Measurements from ENCODE around the gene PDCL2. TPM values are rescaled to one million over a fixed set of nuclear protein-coding genes. Genes with fewer than 3 reads are reported as not detected.
"Not testable (repeated sequence)": the region's sequence is repeated elsewhere in the genome, so short reads cannot be mapped to it uniquely, and the experiment has no call there.

Gene PDCL2
- total and polyA plus RNA-seq, 5 donors = not detected

DNA sequence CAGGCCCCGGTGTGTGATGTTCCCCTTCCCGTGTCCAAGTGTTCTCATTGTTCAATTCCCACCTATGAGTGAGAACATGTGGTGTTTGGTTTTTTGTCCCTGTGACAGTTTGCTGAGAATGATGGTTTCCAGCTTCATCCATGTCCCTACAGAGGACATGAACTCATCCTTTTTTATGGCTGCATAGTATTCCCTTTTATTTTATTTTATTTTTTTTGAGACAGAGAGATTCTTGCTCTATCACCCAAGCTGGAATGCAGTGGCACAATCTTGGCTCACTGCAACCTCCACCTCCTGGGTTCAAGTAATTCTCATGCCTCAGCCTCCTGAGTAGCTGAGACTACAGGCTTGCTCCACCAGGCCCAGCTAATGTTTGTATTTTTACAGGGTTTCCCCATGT, 9.3 kb downstream of the PDCL2 start:
- H3K9me3 ChIP-seq (ENCODE audit: control insufficient read depth, low read length); H3K4me3 ChIP-seq (ENCODE audit: low read length); ATAC-seq; H3K4me1 ChIP-seq (ENCODE audit: control insufficient read depth, insufficient read depth, low read length); DNase-seq; H3K27me3 ChIP-seq (ENCODE audit: control insufficient read depth, insufficient read depth); intact Hi-C loops (cut with DNase I); H3K27ac ChIP-seq (ENCODE audit: low read length): not testable (repeated sequence)
- WGBS = 96% methylated on average over 2 of the region's 2 CpGs

DNA sequence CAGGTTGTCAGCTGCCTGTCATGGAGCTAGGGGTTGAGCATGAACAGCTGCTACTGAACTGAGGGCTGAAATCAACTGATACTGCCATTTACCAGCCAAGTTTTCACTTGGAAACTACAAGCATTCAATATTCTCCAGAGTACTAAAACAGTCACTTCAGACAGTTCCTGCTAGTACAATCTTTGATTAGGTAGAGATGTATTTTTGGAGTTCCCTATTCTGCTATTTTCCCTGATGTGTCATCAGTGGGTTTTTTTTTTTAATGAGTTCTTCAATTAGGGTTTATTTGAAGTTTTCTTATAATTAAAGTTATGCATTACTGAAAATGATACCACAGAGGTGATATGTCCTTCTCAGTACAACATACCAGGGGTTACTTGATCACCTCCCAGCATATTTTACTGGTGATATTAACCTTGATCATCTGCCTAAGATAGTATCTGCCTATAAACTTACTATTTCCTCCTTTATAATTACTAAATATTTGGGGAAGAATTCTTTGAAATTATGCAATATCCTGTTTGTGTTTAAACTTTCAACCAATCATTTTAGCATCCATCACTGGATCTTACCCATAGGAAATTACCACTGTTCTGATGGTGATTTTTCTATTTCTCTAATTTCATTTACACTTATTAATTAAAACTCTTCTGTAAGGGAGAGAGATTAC, 13.6 kb downstream of the PDCL2 start:
- Histone ChIP-seq H3K4me1 (ENCODE audit: control insufficient read depth, insufficient read depth, low read length) (no peaks in the 10 kb centered on the region), H3K27ac (ENCODE audit: low read length) (no peak overlapping the region), H3K9me3 (ENCODE audit: control insufficient read depth, low read length) (no peaks in the 10 kb centered on the region), H3K27me3 (ENCODE audit: control insufficient read depth, insufficient read depth) (no peaks in the 10 kb centered on the region), H3K4me3 (ENCODE audit: low read length) (no peak overlapping the region)
- no peak for ATAC-seq
- no peak for DNase-seq
- intact Hi-C loops (cut with DNase I) = no loop called here

DNA sequence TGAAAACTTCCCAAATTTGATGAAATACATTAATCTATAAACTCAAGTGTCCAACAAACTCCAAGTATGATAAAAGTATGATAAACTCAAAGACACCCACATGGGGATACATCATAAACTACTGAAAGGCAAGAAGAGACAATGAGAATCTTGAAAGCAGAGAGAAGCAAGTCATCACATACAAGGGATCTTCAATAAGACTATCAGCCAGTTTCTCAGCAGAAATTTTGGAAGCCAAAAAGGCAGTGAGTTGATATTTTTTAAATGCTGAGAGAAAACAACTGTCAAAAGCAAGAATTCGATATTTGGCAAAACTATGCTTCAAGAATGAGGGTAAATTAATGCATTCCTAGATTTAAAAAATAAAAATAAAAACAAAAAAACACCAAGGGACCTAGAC, 16.5 kb downstream of the PDCL2 start:
- 65% methylated on average over 1 of the region's 1 CpG for WGBS

GRCh38 chr4:55574252-55574651, 17.8 kb downstream of the PDCL2 start:
- H3K27ac ChIP-seq (ENCODE audit: low read length) = no peak overlapping the region
- H3K27me3 ChIP-seq (ENCODE audit: control insufficient read depth, insufficient read depth) = no peaks in the 10 kb centered on the region
- ATAC-seq = no peak
- H3K9me3 ChIP-seq (ENCODE audit: control insufficient read depth, low read length) = no peaks in the 10 kb centered on the region
- 61% methylated on average over 1 of the region's 1 CpG for WGBS
- H3K4me1 ChIP-seq (ENCODE audit: control insufficient read depth, insufficient read depth, low read length) = no peaks in the 10 kb centered on the region
- no peak for DNase-seq
- H3K4me3 ChIP-seq (ENCODE audit: low read length) = no peak overlapping the region
- intact Hi-C loops (cut with DNase I) = no loop called here

More for the DNA sequence above, 16.5 kb downstream of the PDCL2 start:
- Histone ChIP-seq H3K27me3 (ENCODE audit: control insufficient read depth, insufficient read depth) (no peaks in the 10 kb centered on the region), H3K9me3 (ENCODE audit: control insufficient read depth, low read length) (no peaks in the 10 kb centered on the region), H3K27ac (ENCODE audit: low read length) (no peak overlapping the region), H3K4me3 (ENCODE audit: low read length) (no peak overlapping the region), H3K4me1 (ENCODE audit: control insufficient read depth, insufficient read depth, low read length) (no peaks in the 10 kb centered on the region)
- DNase-seq = no peak
- no peak for ATAC-seq
- intact Hi-C loops (cut with DNase I) = no loop called here

GRCh38 chr4:55571806-55572205, 20.2 kb downstream of the PDCL2 start:
- WGBS = 89% methylated on average over 3 of the region's 3 CpGs

GRCh38 chr4:55568905-55569504, 23.0 kb downstream of the PDCL2 start:
- Histone ChIP-seq H3K9me3 (ENCODE audit: control insufficient read depth, low read length) (no peaks in the 10 kb centered on the region), H3K4me1 (ENCODE audit: control insufficient read depth, insufficient read depth, low read length) (no peaks in the 10 kb centered on the region), H3K4me3 (ENCODE audit: low read length) (no peak overlapping the region), H3K27me3 (ENCODE audit: control insufficient read depth, insufficient read depth) (no peaks in the 10 kb centered on the region), H3K27ac (ENCODE audit: low read length) (no peak overlapping the region)
- ATAC-seq = no peak
- intact Hi-C loops (cut with DNase I) = no loop called here
- DNase-seq = no peak
- 84% methylated on average over 1 of the region's 1 CpG for WGBS

More at GRCh38 chr4:55571806-55572205, 20.2 kb downstream of the PDCL2 start:
- ATAC-seq (no peak), DNase-seq (no peak)
- intact Hi-C loops (cut with DNase I) = no loop called here
- Histone ChIP-seq H3K4me1 (ENCODE audit: control insufficient read depth, insufficient read depth, low read length) (no peaks in the 10 kb centered on the region), H3K4me3 (ENCODE audit: low read length) (no peak overlapping the region), H3K9me3 (ENCODE audit: control insufficient read depth, low read length) (no peaks in the 10 kb centered on the region), H3K27ac (ENCODE audit: low read length) (no peak overlapping the region), H3K27me3 (ENCODE audit: control insufficient read depth, insufficient read depth) (no peaks in the 10 kb centered on the region)

GRCh38 chr4:55561889-55562288, 30.2 kb downstream of the PDCL2 start:
- intact Hi-C loops (cut with DNase I) = no loop called here
- Histone ChIP-seq H3K27me3 (ENCODE audit: control insufficient read depth, insufficient read depth) (no peaks in the 10 kb centered on the region), H3K4me1 (ENCODE audit: control insufficient read depth, insufficient read depth, low read length) (no peaks in the 10 kb centered on the region), H3K9me3 (ENCODE audit: control insufficient read depth, low read length) (no peaks in the 10 kb centered on the region), H3K27ac (ENCODE audit: low read length) (no peak overlapping the region), H3K4me3 (ENCODE audit: low read length) (no peak overlapping the region)
- DNase-seq = no peak
- ATAC-seq = no peak
- WGBS = 96% methylated on average over 1 of the region's 1 CpG

DNA sequence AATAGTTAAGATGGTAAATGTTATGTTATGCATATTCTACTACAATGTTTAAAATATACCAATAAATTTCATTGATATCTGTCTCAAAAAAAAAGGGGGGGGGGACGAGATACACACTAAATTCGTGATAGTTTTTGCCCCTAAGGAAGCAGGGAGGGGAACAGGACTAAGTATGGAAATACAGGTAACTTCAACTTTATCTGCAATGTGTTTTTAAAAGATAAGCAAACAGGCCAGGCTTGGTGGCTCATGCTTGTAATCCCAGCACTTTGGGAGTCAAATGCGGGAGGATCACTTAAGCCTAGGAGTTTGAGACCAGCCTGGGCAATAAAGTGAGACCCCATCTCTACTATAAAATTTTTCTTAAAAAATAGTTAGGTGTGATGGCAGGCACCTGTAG, 31.9 kb downstream of the PDCL2 start:
- Histone ChIP-seq H3K4me3 (ENCODE audit: low read length) (no peak overlapping the region), H3K27ac (ENCODE audit: low read length) (no peak overlapping the region), H3K4me1 (ENCODE audit: control insufficient read depth, insufficient read depth, low read length) (no peaks in the 10 kb centered on the region), H3K27me3 (ENCODE audit: control insufficient read depth, insufficient read depth) (no peaks in the 10 kb centered on the region), H3K9me3 (ENCODE audit: control insufficient read depth, low read length) (no peaks in the 10 kb centered on the region)
- 74% methylated on average over 3 of the region's 3 CpGs for WGBS
- no peak for DNase-seq
- no peak for ATAC-seq
- intact Hi-C loops (cut with DNase I) = no loop called here

DNA sequence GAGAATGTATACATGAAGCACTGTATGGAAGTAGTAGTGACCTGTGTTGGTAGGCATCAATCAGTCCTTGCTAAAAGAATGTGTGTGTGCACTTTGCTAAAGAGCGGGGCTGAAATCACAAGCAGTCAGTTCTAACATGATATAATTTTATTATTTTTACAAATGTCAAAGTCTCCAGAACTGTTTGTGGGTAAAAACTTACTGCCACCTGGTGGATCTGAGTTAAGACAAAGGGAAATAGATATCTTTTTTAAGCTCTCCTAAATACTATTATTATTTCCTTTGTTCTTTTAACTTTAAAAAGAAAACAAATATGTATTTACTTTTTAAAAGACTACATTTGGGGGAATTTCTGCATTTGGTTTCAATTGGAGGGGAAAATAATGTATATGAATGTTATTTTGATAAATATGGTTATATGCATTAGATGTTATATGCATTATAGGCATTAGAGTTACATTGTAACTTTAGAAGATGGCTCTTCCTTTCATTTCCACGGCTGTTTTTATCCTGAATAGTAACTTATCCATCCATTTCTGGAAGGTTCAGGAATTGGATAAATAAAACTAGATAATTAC, 37.5 kb downstream of the PDCL2 start:
- WGBS = 40% methylated on average over 2 of the region's 2 CpGs
- H3K27me3 ChIP-seq (ENCODE audit: control insufficient read depth, insufficient read depth) = no peaks in the 10 kb centered on the region
- intact Hi-C loops (cut with DNase I) = loop anchor here in 1 of 4 donors (5.0 kb wide), 1 partner anchor 207 kb away; the partner anchor contains the start of gene SRD5A3
- H3K27ac ChIP-seq (ENCODE audit: low read length) = no peak overlapping the region
- DNase-seq (no peak), ATAC-seq (no peak)
- no peak overlapping the region for H3K4me3 ChIP-seq (ENCODE audit: low read length)
- H3K9me3 ChIP-seq (ENCODE audit: control insufficient read depth, low read length) = no peaks in the 10 kb centered on the region
- no peaks in the 10 kb centered on the region for H3K4me1 ChIP-seq (ENCODE audit: control insufficient read depth, insufficient read depth, low read length)

GRCh38 chr4:55553441-55554201, 38.4 kb downstream of the PDCL2 start:
- H3K27me3 ChIP-seq (ENCODE audit: control insufficient read depth, insufficient read depth) = no peaks in the 10 kb centered on the region
- ATAC-seq (peak; percentile 62 to 80), DNase-seq (peak in 2 of 3 donors; percentile 28 to 53)
- 62% methylated on average over 10 of the region's 10 CpGs for WGBS
- no peak overlapping the region for H3K27ac ChIP-seq (ENCODE audit: low read length)
- peak overlapping the region; percentile 41 for H3K4me3 ChIP-seq (ENCODE audit: low read length)
- H3K9me3 ChIP-seq (ENCODE audit: control insufficient read depth, low read length) = no peaks in the 10 kb centered on the region
- intact Hi-C loops (cut with DNase I) = loop anchor here in 1 of 4 donors (5.0 kb wide), 1 partner anchor 206 kb away; the partner anchor contains the start of gene SRD5A3
- no peaks in the 10 kb centered on the region for H3K4me1 ChIP-seq (ENCODE audit: control insufficient read depth, insufficient read depth, low read length)

DNA sequence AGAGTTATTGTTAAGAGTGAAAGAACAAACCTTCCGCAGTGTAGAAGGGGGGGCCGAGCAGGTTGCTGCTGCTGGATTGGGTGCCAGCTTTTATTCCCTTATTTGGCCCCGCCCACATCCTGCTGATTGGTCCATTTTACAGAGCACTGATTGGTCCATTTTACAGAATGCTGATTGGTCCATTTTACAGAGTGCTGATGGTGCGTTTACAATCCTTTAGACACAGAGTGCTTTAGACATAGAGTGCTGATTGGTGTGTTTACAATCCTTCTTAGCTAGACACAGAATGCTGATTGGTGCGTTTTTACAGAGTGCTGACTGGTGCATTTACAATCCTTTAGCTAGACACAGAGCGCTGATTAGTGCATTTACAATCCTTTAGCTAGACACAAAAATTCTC, 40.1 kb downstream of the PDCL2 start:
- not testable (repeated sequence) for H3K9me3 ChIP-seq (ENCODE audit: control insufficient read depth, low read length); H3K27ac ChIP-seq (ENCODE audit: low read length); H3K4me1 ChIP-seq (ENCODE audit: control insufficient read depth, insufficient read depth, low read length); ATAC-seq; H3K4me3 ChIP-seq (ENCODE audit: low read length); H3K27me3 ChIP-seq (ENCODE audit: control insufficient read depth, insufficient read depth); DNase-seq
- intact Hi-C loops (cut with DNase I) = loop anchor here in 1 of 4 donors (5.0 kb wide), 1 partner anchor 205 kb away; the partner anchor contains the start of gene SRD5A3
- WGBS = 88% methylated on average over 6 of the region's 6 CpGs

All from right cardiac atrium (tissue), 5 donors.